ENCODE results near the gene INF2.
"Not testable (repeated sequence)": the region's sequence is repeated elsewhere in the genome, so short reads cannot be mapped to it uniquely, and the experiment has no call there.

INF2 gene

GRCh38 chr14:104724407-104724980 lies 35.1 kb downstream of the INF2 start:
- DNase-seq, result no peak

GRCh38 chr14:104724981-104725771 lies 35.8 kb downstream of the INF2 start:
- no peak for DNase-seq

GRCh38 chr14:104725772-104726548 lies 36.5 kb downstream of the INF2 start:
- no peak for DNase-seq

GRCh38 chr14:104726600-104727451 lies 37.4 kb downstream of the INF2 start:
- DNase-seq, result no peak

GRCh38 chr14:104728631-104729030 lies 39.2 kb downstream of the INF2 start:
- DNase-seq, result no peak

- DNase-seq, result not testable (repeated sequence)
Observed at GRCh38 chr14:104729176-104729834, 39.9 kb downstream of the INF2 start.

GRCh38 chr14:104729835-104730181 lies 40.4 kb downstream of the INF2 start:
- DNase-seq, result no peak

- DNase-seq, result no peak
Observed at GRCh38 chr14:104730487-104730886, 41.1 kb downstream of the INF2 start.

GRCh38 chr14:104731320-104732294 lies 42.2 kb downstream of the INF2 start:
- DNase-seq, result no peak

GRCh38 chr14:104732355-104732804 lies 43.0 kb downstream of the INF2 start:
- no peak for DNase-seq

- no peak for DNase-seq
Observed at GRCh38 chr14:104732931-104733681, 43.7 kb downstream of the INF2 start.

GRCh38 chr14:104734051-104734587 lies 44.7 kb downstream of the INF2 start:
- DNase-seq, result no peak

GRCh38 chr14:104734601-104734990 lies 45.2 kb downstream of the INF2 start:
- no peak for DNase-seq

- DNase-seq, result no peak
Observed at GRCh38 chr14:104734991-104735779, 45.8 kb downstream of the INF2 start.

- DNase-seq, result no peak
Observed at GRCh38 chr14:104735830-104736642, 46.6 kb downstream of the INF2 start.

GRCh38 chr14:104738375-104739019 lies 49.1 kb downstream of the INF2 start:
- DNase-seq, result no peak

GRCh38 chr14:104739026-104739425 lies 49.6 kb downstream of the INF2 start:
- DNase-seq, result no peak
